HG03103 (cell line): Measurements from ENCODE around the gene MACC1.

Experiments used
- ATAC-seq: cut with Tn5 transposase; IDR thresholded peaks from one replicate; pipeline ENCODE4 v1.9.1; 2021; ENCODE audit warnings: low read depth; ENCODE audit not compliant: unreplicated experiment

The MACC1 gene

GRCh38 chr7:20217193-20217948, at the start of gene MACC1:
Gene MACC1 (minus strand): TSS chr7:20217384. CDS start chr7:20161862, 55,522 bp downstream.
- ATAC-seq = peak; percentile 44

DNA sequence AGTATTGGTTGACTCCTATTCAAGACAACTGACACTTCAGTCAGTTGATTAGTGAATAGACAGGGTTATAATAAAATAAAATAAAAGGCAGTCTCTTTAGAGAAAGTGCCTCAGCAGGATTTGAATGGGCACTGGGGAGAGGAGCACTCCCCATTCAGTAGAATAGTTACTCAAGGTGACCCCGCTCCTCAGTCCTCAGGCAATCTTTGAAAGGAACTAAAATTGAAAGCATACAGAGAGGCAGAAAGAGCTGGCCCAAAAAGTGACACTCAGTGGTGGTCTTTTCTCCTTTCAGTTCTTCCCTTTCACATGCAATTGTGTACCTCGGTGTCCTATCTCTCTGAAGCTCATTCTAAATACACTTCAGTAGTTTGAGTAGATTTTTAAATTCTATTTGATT, 47.4 kb upstream of the MACC1 start:
- no peak for ATAC-seq

DNA sequence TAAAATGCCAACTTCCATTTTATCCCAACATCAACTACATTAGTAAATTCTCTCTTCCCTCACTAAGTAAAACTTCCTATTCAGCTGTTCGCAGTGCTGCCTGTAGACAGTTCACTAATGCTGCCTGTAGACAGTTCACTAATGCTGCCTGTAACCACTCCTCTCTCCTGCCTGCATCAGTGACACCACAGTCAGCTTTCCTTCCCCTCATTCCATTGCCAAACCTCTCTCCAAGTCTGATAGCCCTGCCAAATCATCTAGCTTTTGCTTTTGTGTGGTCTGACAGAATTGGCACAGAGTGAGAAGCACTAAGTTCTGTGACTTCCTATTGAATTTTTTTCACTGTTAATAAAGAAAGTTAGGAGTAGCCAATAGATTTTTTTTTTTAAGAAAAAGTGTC, 43.0 kb upstream of the MACC1 start:
- ATAC-seq = no peak

DNA sequence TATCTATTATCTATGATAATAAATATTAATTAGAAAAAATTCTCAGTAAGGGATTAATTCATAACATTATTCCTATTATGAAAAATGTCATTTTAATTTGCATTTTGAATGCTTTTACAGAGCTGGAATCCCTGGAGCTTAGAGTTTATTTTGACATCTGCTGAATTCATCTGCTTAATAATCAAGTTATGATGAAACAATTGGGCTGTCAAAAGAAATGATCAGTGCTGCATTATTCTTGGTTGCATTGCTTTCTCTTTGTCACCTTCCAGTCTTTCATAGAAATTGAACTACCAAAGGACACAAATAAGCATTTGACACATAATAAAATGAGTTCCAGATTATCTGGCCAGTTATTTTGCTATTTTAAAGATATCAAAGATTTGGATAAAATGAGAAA, 40.0 kb upstream of the MACC1 start:
- ATAC-seq = no peak

- no peak for ATAC-seq
Measured at GRCh38 chr7:20249920-20250319, 32.7 kb upstream of the MACC1 start.

GRCh38 chr7:20249376-20249775, 32.2 kb upstream of the MACC1 start:
- ATAC-seq = no peak

DNA sequence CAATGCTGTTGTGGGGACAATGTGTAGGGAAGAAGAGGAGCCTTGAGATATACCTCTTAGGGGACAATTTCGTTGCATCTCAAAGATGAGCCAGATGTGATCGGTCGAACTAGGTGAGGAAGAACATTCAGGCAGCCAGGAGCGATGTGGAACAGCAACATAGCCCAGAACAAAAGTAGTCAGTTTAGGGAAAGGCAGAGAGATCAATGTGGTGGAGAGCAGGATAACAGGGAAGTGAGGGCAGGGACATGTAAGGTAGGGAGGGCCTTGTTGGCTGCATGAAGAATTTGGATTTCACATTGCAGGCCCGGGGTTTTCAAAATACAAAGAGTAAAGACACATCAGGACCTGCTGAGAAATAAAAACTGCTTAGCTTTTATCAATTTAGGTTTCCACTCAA, 29.1 kb upstream of the MACC1 start:
- ATAC-seq = no peak

DNA sequence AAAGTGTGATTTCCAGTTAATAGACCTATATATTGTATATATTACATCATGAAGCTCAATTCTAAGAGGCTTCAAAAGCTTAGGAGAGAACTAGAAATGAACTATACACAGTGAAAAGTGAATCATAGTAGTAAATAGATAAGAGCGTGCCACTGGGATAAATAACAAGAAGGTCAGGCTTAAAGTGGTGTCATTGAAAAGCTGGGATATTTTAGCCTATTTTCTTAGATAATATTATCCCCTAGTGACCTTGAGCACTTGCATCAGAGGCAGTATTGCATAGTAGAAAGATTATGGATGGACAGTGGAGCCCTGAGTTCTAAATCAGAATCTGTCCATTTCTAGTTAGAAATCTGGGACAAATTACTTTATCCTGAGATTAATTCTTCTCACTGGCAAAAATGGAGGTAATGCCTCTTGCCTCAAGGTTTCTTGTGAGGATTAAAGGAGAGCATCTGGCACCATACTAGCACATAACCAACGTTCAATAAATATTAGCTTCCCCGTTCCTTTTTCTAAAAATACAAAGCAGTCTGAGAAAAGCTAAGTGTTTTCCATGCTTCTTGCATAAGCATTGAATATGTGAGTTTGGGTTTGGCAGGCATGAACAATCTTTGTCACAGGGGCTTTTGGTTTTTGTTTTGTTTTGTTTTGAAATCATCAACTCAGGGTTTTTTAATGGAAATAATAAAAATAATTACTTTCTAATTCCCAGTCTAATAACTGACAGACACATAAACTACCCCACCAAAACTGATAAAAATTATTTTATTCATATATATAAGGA, 27.3 kb upstream of the MACC1 start:
- ATAC-seq = no peak

DNA sequence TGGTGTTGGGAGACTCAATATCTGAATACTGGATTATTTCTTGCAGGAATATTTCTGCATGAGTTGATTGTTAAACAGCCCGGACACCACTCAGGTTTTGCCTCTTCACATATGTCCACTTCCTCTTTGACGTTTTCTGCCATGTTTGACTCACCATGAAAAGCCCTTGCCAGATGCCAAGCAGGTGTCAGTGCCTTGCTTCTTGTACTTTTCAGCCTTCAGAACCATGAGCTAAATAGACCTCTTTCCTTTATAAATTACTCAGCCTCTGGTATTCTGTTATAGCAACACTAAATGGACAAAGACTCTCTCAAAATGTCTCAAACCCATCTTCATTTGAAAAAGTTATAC, 24.7 kb upstream of the MACC1 start:
- ATAC-seq = no peak

DNA sequence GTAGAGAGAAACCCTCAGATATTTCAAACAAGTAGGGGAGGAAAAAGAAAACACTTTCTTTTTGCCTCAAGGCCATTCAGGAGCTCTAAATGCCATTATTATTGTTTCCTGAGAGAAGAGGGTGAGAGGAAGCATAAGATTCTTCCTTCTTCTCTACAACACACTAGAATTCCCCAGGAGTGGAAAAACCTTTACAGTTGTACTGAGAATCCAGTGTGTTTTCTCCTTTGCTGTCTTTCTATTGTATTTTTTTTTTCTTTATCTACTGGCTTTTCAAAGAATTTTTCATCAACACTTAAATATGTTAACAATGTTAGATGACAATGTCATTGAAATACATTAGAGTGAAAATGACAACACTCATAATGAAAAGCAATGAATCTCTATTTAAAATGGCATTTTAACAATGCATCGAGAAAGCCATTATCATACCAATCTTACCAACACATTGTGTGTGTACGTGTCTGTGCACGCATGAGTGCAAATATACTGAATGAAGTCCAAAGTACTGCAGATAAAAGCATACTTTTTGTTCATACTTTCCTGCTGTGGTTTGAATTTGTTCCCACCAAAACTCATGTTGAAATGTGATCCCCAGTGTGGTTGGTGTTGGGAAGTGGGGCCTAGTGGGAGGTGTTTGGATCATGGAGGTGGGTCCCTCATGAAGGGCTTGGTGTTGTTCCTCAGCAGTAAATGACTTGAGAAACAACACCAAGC, 24.2 kb upstream of the MACC1 start:
- ATAC-seq = no peak

- ATAC-seq = peak; percentile 34
Measured at GRCh38 chr7:20240080-20240926, 23.1 kb upstream of the MACC1 start.

DNA sequence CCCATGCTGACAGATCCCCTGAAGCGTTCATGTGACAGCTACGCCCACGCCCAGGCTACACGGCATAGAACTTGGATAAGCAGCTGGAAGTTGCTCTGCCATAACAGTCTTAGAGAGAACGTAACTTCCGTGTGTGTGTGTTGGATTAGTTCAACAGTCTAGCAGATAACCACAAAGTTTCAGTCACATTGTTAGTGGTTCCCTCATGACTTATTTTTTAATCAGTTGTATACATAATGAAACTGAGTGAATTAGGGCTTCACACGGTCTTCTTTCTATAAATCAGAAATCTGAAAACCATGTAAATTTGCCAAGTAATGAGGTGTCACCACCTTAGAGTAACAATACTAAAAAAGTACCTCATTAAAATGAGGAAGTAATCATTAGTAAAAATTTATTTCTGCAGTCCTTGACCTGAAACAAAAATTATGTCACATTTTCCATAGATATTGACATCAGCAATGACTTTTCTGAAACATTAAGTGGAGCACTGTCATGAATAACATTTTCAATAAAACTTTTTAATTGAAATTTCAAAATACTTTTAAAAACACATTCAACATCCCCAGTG, 21.7 kb upstream of the MACC1 start:
- peak; percentile 85 for ATAC-seq

GRCh38 chr7:20238194-20238753, 21.1 kb upstream of the MACC1 start:
- no peak for ATAC-seq

DNA sequence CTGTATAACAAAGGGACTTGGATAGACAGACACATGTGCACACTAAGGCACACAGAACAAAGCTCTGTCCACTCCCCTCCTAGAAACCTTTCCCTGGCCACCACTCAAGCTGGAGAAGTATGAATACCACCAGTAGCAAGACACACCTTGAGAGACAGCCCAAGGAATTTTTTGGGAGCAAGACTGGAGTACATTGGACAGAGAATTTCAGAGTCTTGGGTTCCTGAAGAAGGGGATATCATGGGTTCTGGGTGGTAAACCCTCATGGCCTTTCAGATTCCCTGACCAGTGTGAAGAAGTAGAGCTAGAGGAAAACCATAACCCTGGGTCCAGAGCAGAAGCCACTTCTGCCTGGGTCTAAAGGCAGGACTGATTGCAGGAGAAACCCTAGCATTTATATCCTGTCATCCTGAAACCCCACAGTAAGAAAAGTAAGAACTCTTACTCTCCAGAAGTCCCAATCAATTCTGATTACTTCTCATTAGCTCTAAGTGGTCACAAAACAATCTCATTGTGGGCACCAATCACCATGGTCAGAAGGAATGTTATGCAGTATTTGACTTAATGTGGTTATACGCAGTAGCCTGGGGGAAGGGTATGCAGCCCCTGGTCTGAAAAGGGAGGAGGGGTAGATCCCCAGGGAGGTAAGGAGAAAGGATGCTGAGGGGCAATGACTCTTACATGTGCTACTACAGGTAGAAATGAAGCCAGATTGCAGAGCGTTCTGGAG, 20.4 kb upstream of the MACC1 start:
- ATAC-seq = no peak

DNA sequence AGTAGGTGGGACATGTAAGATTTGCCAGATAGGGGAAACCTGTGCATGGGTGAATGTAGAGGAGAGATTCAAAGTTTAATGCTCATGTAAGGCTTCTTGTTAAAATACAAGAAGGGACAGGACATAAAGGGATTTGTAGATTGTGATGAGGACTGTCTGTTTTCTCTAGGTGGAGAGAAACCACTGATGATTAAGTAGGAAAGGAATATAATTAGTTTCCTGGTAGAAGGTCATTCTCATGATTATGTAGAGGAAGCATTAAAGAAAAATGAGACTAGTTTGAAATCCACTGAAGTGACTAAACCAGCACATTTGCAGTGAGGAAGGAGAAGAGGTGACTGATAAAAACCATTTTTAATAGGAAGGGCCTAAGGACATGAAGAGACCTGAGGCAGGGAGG, 19.6 kb upstream of the MACC1 start:
- ATAC-seq = no peak

DNA sequence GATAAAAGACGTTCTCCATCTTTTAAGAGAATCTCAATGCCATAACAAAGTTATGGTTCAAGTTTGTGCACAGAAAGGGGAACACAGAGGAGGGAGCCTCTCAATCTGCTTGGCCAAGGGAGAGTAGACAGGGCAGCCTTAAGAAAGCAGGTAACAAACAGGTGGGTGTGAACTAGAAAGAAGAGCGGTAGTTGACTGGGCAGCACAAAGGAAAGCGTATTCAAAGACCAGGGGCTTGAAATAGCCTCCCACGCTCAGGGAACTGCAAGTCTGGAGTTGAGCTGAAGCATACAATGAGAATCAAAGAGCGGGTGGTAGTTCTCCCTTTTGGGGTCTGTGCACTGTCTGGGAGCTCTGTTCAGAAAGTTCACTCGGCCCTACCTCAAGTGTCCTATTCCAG, 18.9 kb upstream of the MACC1 start:
- no peak for ATAC-seq

DNA sequence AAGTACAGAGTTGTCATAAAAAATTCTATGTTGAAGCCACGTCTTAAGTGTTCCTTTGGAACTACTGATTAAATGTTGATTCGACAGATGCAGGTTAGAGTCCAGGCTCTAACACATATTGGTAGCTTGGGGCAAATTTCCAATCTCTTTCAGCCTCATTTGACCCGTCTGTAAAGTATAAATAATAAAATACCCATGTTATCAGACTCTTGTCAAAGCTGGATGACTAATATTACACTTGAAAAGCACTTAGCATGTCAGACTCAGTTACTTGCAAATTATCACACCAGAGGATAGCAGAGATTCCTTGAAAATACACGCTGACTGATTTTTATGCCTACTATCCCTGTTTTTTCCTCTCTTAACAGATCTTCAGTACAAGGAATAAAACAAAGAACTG, 18.1 kb upstream of the MACC1 start:
- no peak for ATAC-seq

- ATAC-seq = no peak
Measured at GRCh38 chr7:20233362-20233761, 16.2 kb upstream of the MACC1 start.

DNA sequence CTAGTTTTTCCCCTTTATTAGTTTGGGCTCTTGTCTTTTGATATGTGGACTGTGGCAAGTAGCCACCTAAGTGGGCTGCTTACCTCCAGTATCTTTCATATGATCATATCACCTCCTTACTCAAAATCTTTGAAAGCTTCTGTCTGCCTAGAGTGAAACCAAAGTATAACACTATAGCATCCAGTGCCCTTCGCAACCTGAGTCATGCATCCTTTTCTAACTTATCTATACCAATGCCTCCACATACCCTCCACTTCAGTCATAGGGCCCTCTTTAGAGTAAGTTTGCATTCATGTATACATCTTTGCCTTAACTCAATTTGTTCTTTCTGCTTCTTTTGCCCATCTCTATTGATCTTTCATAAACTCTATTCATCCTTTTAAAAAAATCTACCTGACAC, 15.7 kb upstream of the MACC1 start:
- ATAC-seq = no peak
